Large intestine (tissue), 3 donors: Measurements from ENCODE around the gene CPSF4L. TPM values are rescaled to one million over a fixed set of nuclear protein-coding genes. Genes with fewer than 3 reads are reported as not detected.

ENCODE experiments used
- DNase-seq, 2 donors: peaks; one replicate each; pipeline versions ENCODE4 v3.0.0 to v3.0.0-alpha.2; 2013
- H3K27ac ChIP-seq: one replicate; pipeline ENCODE4 v1.5.1; 2013; ENCODE audit warnings: low read length
- H3K27me3 ChIP-seq: 2 replicates; pipeline ENCODE4 v1.6.1; 2013; ENCODE audit warnings: low read length; ENCODE audit not compliant: control insufficient read depth, insufficient read depth
- H3K36me3 ChIP-seq: 2 replicates; pipeline ENCODE4 v1.6.1; 2013; ENCODE audit warnings: low read length; ENCODE audit not compliant: control insufficient read depth, insufficient read depth
- H3K4me1 ChIP-seq: one replicate; pipeline ENCODE4 v1.6.1; 2013; ENCODE audit warnings: low read length; ENCODE audit not compliant: control insufficient read depth, insufficient read depth
- H3K4me3 ChIP-seq: one replicate; pipeline ENCODE4 v1.5.1; 2013; ENCODE audit warnings: low read length
- H3K9me3 ChIP-seq: one replicate; pipeline ENCODE4 v1.6.1; 2013; ENCODE audit warnings: mild to moderate bottlenecking, low read depth, low read length, moderate library complexity; ENCODE audit not compliant: control insufficient read depth
- WGBS: methylation state at CpG from one replicate; pipeline ENCODE4 v1.1.5; 2013; ENCODE audit warnings: low lambda C conversion rate; ENCODE audit not compliant: insufficient coverage; 5-methylcytosine and 5-hydroxymethylcytosine counted together
- polyA plus RNA-seq: library from polyadenylated mRNA; unstranded; fragments of 120-200 nt; gene quantifications from one replicate; pipeline ENCODE4 v1.2.1, GENCODE V29; 2013

The CPSF4L gene
- polyA plus RNA-seq, 1 donor = 0.21 TPM

DNA sequence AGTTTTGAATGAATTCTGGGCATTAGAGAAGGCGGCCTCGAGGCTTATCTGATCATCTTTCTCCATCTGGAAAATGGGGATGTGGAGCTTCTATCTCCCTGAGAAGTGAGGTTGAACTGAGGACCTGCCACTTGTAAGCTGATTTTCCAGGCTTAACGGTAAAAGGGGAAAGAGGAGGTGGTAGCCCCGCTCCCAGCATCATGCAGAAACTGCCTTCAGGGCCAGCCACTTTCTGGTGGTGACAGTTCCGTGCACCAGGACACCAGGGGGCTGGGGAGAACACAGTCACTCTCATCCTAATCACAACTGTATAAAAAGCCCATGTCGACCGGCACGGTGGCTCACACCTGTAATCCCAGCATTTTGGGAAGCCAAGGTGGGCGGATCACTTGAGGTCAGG, 20.9 kb upstream of the CPSF4L start:
- DNase-seq = no peak
- H3K9me3 ChIP-seq = peaks cover 3% of the 10 kb centered on the region
- H3K27me3 ChIP-seq = no peaks in the 10 kb centered on the region
- no peak overlapping the region for H3K4me3 ChIP-seq
- no CpG with 5 or more reads among the region's 9 CpGs for WGBS
- no peak overlapping the region for H3K27ac ChIP-seq
- H3K36me3 ChIP-seq = peaks cover 59% of the 10 kb centered on the region
- H3K4me1 ChIP-seq = peaks cover 29% of the 10 kb centered on the region

DNA sequence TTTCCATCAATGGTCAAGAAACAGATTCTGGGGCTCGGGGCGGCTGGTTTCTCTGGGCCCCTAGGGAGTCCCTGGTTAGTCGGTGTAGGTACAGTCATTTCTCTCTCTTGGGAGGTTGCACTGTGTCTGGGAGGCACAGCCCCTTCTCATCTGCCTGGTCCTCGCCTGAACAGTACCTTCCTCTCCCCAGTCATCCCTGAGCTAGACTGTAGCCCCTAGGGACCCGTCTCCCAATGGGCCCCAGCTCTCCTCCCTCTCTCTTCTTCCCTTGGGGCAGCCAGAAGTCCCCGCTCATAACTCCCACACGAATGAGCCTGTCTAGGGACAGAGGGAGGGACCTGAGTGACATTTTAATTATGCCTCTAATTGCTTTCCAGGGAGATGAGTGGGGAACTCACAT, 20.2 kb upstream of the CPSF4L start:
- H3K4me1 ChIP-seq = peaks cover 24% of the 10 kb centered on the region

DNA sequence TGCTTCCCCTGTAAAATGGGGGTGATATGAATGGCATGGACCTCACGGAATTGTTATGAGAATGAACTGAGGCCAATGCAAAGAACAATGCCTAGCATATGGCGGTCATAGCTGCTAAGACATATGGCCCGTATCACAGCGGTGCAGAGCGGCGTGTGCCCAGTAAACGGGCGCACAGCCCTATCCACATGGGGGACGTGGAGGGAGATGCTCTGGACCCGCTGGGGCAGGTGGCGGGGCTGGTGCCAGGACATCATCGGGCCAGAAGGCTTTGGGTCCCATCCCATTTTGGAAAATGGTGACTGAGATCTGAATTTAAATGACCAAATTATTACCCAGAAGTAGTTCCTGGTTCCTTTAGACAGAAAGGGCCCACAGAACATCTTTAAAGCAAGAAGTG, 18.5 kb upstream of the CPSF4L start:
- WGBS = no CpG with 5 or more reads among the region's 12 CpGs
- Histone ChIP-seq H3K9me3 (no peaks in the 10 kb centered on the region), H3K27ac (no peak overlapping the region), H3K4me1 (peaks cover 19% of the 10 kb centered on the region), H3K27me3 (no peaks in the 10 kb centered on the region), H3K36me3 (peaks cover 38% of the 10 kb centered on the region), H3K4me3 (no peak overlapping the region)
- no peak for DNase-seq

More for the DNA sequence above, 20.2 kb upstream of the CPSF4L start:
- 60% methylated on average over 1 of the region's 7 CpGs for WGBS
- Histone ChIP-seq H3K36me3 (peaks cover 55% of the 10 kb centered on the region), H3K27me3 (no peaks in the 10 kb centered on the region), H3K27ac (no peak overlapping the region), H3K4me3 (no peak overlapping the region), H3K9me3 (peaks cover 3% of the 10 kb centered on the region)
- no peak for DNase-seq

DNA sequence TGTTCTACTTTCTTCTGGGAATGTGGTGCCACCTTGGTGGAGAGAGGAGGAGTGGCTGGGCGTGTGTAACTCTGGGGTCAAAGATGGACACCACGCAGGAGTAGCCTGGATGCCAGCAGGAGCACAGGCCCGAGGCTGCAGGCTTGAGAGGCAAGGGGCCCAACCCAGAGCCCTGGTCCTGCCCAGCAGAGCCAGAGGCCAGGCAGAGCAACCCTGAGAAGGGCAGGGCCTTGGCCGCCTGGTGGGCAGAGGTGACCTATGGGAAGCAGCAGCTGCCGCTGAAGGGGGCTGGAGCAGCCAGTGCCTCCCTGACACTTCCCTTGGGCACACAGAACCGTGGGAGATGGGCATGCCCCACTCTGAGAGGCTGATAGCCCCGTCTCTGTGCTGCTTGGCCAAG, 18.0 kb upstream of the CPSF4L start:
- Histone ChIP-seq H3K36me3 (peaks cover 33% of the 10 kb centered on the region), H3K4me1 (peaks cover 17% of the 10 kb centered on the region), H3K9me3 (no peaks in the 10 kb centered on the region), H3K4me3 (no peak overlapping the region), H3K27ac (no peak overlapping the region), H3K27me3 (no peaks in the 10 kb centered on the region)
- no peak for DNase-seq
- WGBS = no CpG with 5 or more reads among the region's 7 CpGs

DNA sequence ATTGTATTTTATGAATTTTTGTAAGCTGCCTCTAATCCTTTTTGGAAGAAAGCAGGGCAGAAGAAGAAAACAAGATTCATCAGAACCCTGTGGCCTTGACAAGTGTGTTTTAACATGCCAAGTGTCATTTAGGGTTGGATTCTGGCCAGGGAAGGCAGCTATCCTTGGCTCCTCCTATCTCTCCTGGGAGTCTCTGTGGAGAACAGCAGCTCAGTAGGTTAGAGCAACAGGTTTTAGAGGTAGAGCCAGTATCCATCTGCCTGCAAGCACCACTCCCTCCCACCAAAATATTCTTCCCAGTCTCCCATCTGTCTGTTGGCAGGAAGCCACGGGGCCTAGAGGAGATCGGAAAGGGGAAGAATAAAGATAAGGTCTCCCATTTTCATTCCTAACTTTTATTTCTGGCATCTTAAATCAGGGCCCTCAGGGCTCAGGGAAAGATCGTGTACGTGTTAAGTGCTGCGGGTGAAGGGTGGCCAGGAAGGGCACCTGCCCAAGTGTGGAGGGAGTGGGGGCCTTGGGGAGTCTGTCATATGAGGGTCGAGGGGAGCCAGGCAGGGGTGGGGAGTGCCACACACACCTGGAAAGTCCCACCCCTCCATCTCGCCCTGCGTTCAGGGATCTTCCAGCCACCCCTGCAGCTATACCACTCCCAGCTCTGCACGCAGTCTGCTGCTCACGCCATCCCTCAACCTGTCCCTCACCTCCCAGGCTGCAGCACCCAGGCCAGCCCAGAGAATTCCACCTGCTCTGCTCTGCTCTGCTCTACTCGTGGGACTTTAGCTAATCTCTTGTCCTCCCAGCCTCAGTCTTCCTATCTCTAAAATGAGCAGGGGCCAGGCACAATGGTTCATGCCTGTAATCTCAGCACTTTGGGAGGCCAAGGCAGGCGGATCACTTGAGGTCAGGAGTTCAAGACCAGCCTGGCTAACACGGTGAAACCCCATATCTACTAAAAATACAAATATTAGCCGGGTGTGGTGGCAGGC, 17.1 kb upstream of the CPSF4L start:
- peaks cover 24% of the 10 kb centered on the region for H3K36me3 ChIP-seq
- 39% methylated on average over 3 of the region's 14 CpGs for WGBS

DNA sequence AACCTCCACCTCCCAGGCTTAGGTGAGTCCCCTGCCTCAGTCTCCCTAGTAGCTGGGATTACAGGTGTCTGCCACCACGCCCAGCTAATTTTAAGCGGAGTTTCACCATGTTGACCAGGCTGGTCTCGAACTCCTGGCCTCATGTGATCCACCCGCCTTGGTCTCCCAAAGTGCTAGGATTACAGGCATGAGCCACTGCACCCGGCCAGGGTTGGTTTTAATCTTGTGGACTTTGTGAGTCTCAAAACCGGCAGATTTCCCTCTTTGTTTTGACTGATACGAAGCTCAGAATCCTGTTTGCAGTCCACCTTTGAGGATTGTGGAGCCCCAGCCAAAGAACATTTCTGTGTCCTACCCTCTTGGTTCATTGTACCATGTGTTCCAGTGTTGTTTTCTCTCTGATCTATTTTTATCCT, 16.4 kb upstream of the CPSF4L start:
- H3K27me3 ChIP-seq = no peaks in the 10 kb centered on the region
- no CpG with 5 or more reads among the region's 7 CpGs for WGBS
- peaks cover 11% of the 10 kb centered on the region for H3K4me1 ChIP-seq
- H3K9me3 ChIP-seq = no peaks in the 10 kb centered on the region
- peak overlapping the region; percentile 33 for H3K27ac ChIP-seq
- H3K36me3 ChIP-seq = peaks cover 18% of the 10 kb centered on the region
- H3K4me3 ChIP-seq = no peak overlapping the region
- peak in 1 of 2 donors; percentile 52 for DNase-seq

More for the DNA sequence above, 17.1 kb upstream of the CPSF4L start:
- no peaks in the 10 kb centered on the region for H3K27me3 ChIP-seq
- H3K9me3 ChIP-seq = no peaks in the 10 kb centered on the region
- peak in 1 of 2 donors; percentile 61 for DNase-seq
- no peak overlapping the region for H3K4me3 ChIP-seq
- H3K4me1 ChIP-seq = peaks cover 15% of the 10 kb centered on the region
- peak overlapping the region; percentile 33 for H3K27ac ChIP-seq

DNA sequence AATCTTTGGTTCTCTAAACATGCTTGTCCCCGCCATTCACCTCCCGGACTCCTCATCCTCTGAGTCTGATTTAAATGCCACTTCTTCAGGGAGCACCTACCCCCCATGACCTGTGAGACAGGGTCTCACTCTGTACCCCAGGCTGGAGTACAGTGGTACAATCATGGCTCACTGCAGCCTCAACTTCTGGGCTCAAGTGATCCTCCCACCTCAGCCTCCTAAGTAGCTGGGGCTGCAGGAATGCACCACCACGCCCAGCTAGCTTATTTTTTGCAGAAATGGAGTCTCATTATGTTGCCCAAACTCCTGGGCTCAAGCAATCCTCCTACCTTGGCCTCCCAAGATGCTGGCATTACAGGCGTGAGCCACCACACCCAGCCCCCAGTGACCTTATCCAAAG, 12.8 kb upstream of the CPSF4L start:
- DNase-seq = no peak
- Histone ChIP-seq H3K9me3 (no peaks in the 10 kb centered on the region), H3K27ac (no peak overlapping the region), H3K27me3 (no peaks in the 10 kb centered on the region), H3K4me1 (peaks cover 11% of the 10 kb centered on the region), H3K4me3 (no peak overlapping the region), H3K36me3 (no peaks in the 10 kb centered on the region)
- no CpG with 5 or more reads among the region's 4 CpGs for WGBS

DNA sequence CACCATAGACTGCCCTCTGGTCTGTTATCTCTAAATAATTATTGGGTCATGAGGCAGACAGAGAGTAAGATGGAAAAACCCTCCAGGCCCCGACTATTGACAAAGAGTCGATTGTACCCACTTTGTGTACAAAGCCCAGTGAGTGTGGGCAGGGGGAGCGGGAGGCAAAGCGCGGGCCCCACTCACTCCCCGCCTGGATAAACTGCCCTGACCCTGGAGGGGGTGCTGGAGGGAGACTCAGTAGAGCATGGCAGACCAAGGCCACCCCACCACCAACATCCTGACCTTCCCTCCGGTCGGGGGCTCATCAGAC, 11.2 kb upstream of the CPSF4L start:
- no CpG with 5 or more reads among the region's 8 CpGs for WGBS

DNA sequence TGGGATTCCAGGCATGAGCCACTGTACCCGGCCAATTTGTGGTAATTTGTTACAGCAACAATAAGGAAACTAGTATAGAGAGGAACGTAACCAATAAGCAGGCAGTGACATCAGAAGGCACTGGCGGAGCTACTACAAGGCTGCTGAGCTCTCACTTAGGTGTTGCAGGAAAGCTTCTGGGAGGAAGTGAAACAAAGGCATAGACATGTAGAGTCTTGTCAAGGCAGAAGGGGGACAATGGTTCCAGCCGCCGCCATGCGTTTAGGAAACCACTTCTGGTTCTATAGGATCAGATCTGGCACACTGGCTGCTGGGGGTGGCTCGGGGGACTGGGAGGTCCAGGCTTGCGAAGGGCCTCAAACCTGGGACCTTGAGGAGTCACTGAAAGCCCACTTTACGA, 9.4 kb upstream of the CPSF4L start:
- no peak for DNase-seq
- Histone ChIP-seq H3K4me1 (peaks cover 3% of the 10 kb centered on the region), H3K27ac (no peak overlapping the region), H3K9me3 (no peaks in the 10 kb centered on the region), H3K36me3 (no peaks in the 10 kb centered on the region), H3K4me3 (no peak overlapping the region), H3K27me3 (no peaks in the 10 kb centered on the region)
- WGBS = 80% methylated on average over 1 of the region's 9 CpGs

More for the DNA sequence above, 11.2 kb upstream of the CPSF4L start:
- DNase-seq = no peak
- no peaks in the 10 kb centered on the region for H3K36me3 ChIP-seq
- no peaks in the 10 kb centered on the region for H3K9me3 ChIP-seq
- no peaks in the 10 kb centered on the region for H3K4me1 ChIP-seq
- no peak overlapping the region for H3K4me3 ChIP-seq
- H3K27ac ChIP-seq = no peak overlapping the region
- no peaks in the 10 kb centered on the region for H3K27me3 ChIP-seq

DNA sequence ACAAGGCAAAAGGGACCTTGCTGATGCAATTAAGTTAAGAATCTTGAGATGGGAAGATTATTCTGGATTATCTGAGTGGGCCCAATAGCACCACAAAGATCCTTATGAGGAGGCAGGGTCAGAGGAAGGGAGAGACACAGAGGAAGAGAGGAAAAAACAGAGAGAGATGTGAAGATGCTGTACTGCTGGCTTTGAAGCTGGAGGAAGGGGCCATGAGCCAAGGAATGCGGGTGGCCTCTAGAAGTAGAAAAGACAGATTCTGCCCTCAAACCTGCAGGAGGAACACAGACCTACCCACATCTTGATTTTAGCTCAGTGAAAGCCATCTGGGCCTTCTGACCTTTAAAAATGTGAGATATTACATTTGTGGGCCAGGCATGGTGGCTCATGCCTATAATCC, 8.1 kb upstream of the CPSF4L start:
- no CpG with 5 or more reads among the region's 1 CpG for WGBS
- H3K9me3 ChIP-seq = no peaks in the 10 kb centered on the region
- H3K4me3 ChIP-seq = no peak overlapping the region
- H3K36me3 ChIP-seq = no peaks in the 10 kb centered on the region
- no peak for DNase-seq
- H3K27me3 ChIP-seq = no peaks in the 10 kb centered on the region
- H3K27ac ChIP-seq = no peak overlapping the region
- peaks cover 3% of the 10 kb centered on the region for H3K4me1 ChIP-seq

DNA sequence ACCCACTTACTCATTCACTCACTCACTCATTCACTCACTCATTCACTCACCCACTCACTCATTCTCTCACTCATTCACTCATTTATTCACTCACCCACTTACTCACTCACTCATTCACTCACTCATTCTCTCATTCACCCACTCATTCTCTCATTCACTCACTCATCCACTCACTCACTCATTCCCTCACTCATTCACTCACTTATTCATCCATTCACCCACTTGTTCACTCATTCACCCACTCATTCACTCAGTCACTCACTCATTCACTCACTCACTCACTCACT, 7.6 kb upstream of the CPSF4L start:
- Histone ChIP-seq H3K36me3 (no peaks in the 10 kb centered on the region), H3K4me3 (no peak overlapping the region), H3K4me1 (peaks cover 3% of the 10 kb centered on the region), H3K9me3 (no peaks in the 10 kb centered on the region), H3K27me3 (no peaks in the 10 kb centered on the region), H3K27ac (no peak overlapping the region)
- no peak for DNase-seq
